GM12864 (cell line): Measurements from ENCODE around the gene TJAP1.

ENCODE experiments used
- DNase-seq: peaks from one replicate; pipeline ENCODE4 v3.0.0-alpha.2; 2011; ENCODE audit warnings: low read depth
- H3K4me3 ChIP-seq: 2 replicates; pipeline ENCODE4 v1.5.1; 2011; ENCODE audit warnings: mild to moderate bottlenecking, low read depth, low read length, control low read depth
- CTCF ChIP-seq: IDR thresholded peaks from 2 replicates; pipeline ENCODE4 v1.5.1; 2011; ENCODE audit warnings: low read depth, mild to moderate bottlenecking, moderate library complexity, low read length, control low read depth, inconsistent platforms; ENCODE audit errors: missing control alignments

TJAP1 gene

GRCh38 chr6:43444036-43444435 lies 33.3 kb upstream of the TJAP1 start:
- TF ChIP-seq CTCF: no peak
- no peak for DNase-seq

GRCh38 chr6:43444582-43444981 lies 32.8 kb upstream of the TJAP1 start:
- no peak overlapping the region for H3K4me3 ChIP-seq
- no peak for DNase-seq
- TF ChIP-seq CTCF: no peak

More at GRCh38 chr6:43444036-43444435, 33.3 kb upstream of the TJAP1 start:
- no peak overlapping the region for H3K4me3 ChIP-seq

GRCh38 chr6:43445576-43445975 lies 31.8 kb upstream of the TJAP1 start:
- no peak overlapping the region for H3K4me3 ChIP-seq
- DNase-seq: no peak
- TF ChIP-seq CTCF: no peak

GRCh38 chr6:43447604-43448003 lies 29.8 kb upstream of the TJAP1 start:
- no peak for DNase-seq
- H3K4me3 ChIP-seq: no peak overlapping the region
- TF ChIP-seq CTCF: no peak

GRCh38 chr6:43448916-43449315 lies 28.5 kb upstream of the TJAP1 start:
- DNase-seq: no peak
- TF ChIP-seq CTCF: no peak
- no peak overlapping the region for H3K4me3 ChIP-seq

GRCh38 chr6:43450699-43451131 lies 26.7 kb upstream of the TJAP1 start:
- no peak overlapping the region for H3K4me3 ChIP-seq
- no peak for DNase-seq
- no peak for TF ChIP-seq CTCF

- no peak for DNase-seq
- no peak overlapping the region for H3K4me3 ChIP-seq
- TF ChIP-seq CTCF: no peak
These were observed 26.0 kb upstream of the TJAP1 start for GRCh38 chr6:43451348-43451747.
